GM18870 (cell line): Measurements from ENCODE around the gene FEM1B.

Experiments
- ATAC-seq: cut with Tn5 transposase; IDR thresholded peaks from one replicate; pipeline ENCODE4 v1.9.1; 2021; ENCODE audit warnings: moderate library complexity; ENCODE audit not compliant: unreplicated experiment

FEM1B gene

GRCh38 chr15:68258692-68259091 lies 18.9 kb upstream of the FEM1B start:
- ATAC-seq, result no peak

DNA sequence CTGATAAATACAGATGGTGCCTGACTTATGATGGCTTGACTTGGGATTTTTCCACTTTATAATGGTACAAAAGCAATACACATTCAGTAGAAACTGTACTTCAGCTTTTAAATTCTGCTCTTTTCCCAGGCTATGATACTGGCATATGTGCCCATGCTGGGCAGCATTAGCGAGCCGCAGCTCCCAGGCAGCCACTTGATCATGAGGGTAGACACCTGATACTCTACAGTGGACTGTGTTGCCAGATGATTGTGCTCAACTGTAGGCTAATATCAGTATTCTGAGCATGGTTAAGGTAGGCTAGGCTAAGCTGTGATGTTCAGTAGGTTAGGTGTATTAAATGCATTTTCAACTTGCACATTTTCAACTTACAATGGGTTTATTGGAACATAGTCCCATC lies 17.7 kb upstream of the FEM1B start:
- ATAC-seq, result no peak

GRCh38 chr15:68261241-68261640 lies 16.3 kb upstream of the FEM1B start:
- ATAC-seq, result no peak

- no peak for ATAC-seq
Observed at GRCh38 chr15:68261980-68262379, 15.6 kb upstream of the FEM1B start.

GRCh38 chr15:68262514-68263356 lies 14.8 kb upstream of the FEM1B start:
- ATAC-seq, result no peak

DNA sequence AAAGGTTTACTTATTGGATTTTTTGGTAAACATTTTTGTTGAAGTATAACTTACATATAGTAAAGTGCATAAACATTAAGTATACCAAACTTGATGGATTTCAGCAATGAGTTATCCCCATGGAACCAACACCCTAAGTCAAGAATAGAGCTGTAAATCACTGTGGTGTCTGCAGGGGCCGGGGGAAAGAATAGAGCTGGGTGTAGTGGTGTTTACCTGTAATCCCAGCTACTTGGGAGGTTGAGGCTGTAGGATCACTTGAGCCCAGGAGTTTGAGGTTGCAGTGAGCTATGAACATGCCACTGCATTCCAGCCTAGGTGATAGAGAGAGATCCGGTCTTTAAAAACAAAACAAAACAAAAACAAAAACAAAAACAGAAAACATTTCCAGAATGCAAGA lies 13.3 kb upstream of the FEM1B start:
- no peak for ATAC-seq

- ATAC-seq, result no peak
Observed at GRCh38 chr15:68265081-68265480, 12.5 kb upstream of the FEM1B start.

GRCh38 chr15:68265674-68266073 lies 11.9 kb upstream of the FEM1B start:
- ATAC-seq, result no peak

- ATAC-seq, result no peak
Observed at GRCh38 chr15:68268405-68268804, 9.1 kb upstream of the FEM1B start.

GRCh38 chr15:68271854-68272471 lies 5.6 kb upstream of the FEM1B start:
- no peak for ATAC-seq

DNA sequence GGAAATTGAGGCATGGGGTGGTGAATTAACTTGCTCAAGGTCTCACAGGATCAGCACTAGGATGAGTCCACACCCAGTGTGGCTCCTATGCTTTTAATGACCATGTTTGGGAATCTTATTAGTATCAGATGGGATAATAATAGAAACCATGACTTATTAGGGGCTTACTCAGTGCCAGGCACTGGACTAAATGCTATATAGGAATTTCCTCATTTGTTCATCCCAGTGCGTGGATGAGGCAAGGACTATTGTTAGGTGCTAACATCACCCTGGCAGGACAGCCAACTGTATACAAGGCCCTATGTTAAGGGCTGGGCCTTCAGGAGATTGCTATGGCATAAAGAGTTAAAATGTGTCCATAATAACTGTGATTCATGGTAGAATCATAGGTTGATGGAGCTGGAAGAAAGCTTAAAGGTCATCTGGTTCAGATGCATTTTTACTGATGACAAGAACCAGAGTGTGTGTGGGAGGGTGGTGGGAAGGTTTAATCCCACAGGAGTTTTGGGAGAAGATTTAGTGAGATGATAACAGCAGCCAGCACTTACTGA lies 4.7 kb upstream of the FEM1B start:
- ATAC-seq, result no peak

- ATAC-seq, result no peak
Observed at GRCh38 chr15:68274201-68274848, 3.2 kb upstream of the FEM1B start.

GRCh38 chr15:68275165-68275746 lies 2.3 kb upstream of the FEM1B start:
- ATAC-seq, result no peak

GRCh38 chr15:68276668-68277067 lies 877 bp upstream of the FEM1B start:
- no peak for ATAC-seq

DNA sequence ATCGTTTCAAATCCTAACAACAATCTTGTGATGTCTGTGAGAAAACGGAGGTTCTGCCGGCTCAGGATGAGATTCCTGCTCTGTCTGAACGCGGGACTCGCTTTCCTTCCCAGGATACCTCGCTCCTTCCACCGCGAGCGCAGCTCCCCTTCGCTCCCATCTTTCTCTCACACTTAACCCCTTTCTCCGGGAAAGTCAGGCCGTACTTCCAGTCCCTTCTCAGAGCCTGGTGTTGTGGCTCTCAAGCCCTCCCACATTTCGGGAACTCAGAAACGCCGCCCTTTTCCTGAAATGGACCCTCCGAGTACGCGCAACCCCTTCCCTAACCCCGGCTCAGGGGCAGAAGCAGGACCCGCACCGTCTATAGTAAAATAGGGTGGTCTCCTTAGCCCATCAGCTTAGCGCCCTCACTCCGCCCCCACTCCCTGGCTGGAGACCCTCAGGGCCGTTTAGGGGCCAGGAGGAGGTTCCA lies 378 bp upstream of the FEM1B start:
- no peak for ATAC-seq

DNA sequence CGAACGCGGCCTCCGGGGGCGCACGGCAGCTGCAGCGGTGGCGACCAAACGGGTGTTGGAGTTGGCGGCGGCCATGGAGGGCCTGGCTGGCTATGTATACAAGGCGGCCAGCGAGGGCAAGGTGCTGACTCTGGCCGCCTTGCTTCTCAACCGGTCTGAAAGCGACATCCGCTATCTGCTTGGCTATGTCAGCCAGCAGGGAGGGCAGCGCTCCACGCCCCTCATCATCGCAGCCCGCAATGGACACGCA lies 725 bp downstream of the FEM1B start:
- ATAC-seq, result peak; percentile 39

DNA sequence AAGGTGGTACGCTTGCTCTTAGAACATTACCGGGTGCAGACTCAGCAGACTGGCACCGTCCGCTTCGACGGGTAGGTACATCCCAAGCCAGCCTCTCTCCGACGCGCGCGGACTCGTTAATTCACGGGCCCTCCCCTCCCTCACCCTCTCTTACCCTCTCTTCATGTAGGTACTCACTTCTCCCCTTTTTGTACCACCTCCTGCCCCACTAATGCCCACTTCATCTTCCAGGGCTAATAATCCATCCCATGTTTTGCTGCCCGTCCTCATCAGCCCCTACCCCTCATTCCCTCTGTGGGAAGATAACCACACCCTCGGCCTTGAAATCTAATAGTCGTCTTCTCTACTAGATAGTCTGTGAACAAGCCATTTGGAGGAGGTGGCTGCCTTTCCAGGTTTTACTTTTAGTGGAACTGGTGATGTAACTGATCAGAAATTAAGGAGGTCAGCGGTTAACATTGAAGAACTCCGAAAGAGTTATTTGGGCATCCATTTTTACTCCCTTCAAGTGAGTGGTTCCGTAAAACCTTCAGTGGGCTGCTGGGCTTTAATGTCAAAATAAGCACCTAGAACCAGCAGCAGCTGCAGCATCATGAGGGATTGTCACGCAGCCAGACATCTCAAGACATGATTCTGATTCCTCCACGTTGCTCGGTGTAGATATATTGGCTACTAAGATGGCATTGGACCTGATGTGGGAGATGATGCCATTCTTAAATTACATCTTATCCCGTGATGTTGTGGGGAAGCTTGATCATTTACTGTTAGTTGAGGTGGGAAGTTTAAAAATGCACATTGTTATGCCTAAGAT lies 1.3 kb downstream of the FEM1B start:
- ATAC-seq, result no peak

DNA sequence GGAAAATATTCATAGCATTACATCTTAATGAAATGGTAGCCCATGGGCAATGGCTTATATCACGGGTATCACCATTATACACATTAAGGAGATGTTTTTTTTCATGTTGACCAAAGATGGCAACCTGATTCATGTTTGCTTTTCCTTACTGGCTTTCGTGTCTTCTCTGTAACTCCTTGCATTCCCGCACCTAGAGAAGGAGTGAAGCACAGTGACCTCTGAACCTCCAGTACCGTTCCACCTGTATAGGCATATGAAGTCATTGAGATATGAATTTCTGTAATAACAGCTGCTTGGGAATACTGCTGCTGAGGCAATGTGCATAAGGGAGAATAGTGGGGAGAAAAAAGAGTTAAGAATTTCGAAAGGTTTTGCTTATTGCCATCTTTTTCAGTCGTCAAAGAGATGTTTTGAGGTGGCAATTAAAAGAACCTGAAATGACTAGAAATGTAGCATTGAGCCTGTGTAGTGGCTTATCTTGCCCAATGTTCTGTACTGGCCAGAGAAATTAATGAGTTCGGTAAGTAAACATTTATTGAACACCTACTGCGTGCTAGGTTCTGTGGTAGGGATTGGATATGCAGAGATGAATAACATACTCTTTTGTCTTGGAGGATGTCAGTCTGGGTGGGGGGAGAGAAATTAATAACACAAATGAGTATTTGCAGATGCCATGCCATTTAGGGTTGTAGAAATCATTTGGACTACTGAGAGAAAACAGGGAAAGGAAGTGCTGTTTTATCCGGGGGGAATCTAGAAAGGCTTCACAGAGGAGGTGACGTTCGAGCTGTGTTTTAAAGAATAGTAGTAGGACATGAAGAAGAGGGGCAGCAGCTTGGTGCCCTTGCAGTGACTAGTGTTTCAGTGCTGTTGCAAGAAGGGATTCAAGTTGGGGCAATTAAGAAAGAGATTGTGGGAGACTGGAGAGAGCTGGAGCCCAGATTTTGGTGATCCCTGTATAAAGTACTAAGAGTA lies 2.5 kb downstream of the FEM1B start:
- ATAC-seq, result no peak

- ATAC-seq, result no peak
Observed at GRCh38 chr15:68281008-68281407, 3.5 kb downstream of the FEM1B start.

DNA sequence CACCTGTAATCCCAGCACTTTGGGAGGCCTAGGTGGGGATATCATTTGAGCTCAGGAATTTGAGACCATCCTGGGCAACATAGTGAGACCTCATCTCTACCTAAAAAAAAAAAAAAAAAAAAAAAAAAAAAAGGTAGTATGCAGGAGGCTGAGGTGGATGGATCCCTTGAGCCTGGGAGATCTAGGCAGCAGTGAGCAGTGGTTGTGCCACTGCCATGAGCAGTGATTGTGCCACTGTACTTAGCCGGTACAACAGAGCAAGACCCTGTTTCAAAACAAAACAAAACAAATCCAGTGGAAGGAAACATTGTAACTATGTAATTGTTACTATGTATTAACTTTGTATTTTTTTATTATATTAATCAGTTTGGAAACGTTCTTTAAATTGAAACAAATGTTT lies 5.9 kb downstream of the FEM1B start:
- ATAC-seq, result no peak
